ENCODE data around the gene TMEM131L. TPM values are rescaled to one million over a fixed set of nuclear protein-coding genes. Genes with fewer than 3 reads are reported as not detected.
"Not testable (repeated sequence)": the region's sequence is repeated elsewhere in the genome, so short reads cannot be mapped to it uniquely, and the experiment has no call there.

TMEM131L gene
- 10 to 100 TPM; 18.7 to 22.0 (median 19.5) TPM for total RNA-seq

- peaks cover 0 to 4% of the 10 kb centered on the region in 2 donors for H3K4me1 ChIP-seq
- no peaks in the 10 kb centered on the region for H3K36me3 ChIP-seq
- H3K9me3 ChIP-seq = no peaks in the 10 kb centered on the region
- H3K27me3 ChIP-seq = no peaks in the 10 kb centered on the region
- peak within 1 kb of the TSS; percentile 72 to 90 (median 87) for H3K4me3 ChIP-seq
- peak within 1 kb of the TSS; percentile 68 to 85 for H3K27ac ChIP-seq
- DNase-seq (ENCODE audit: low spot score in 2 of 2) = peak in 1 of 2 donors; percentile 45
- no peak for TF ChIP-seq POLR2A (IDR thresholded peaks at IDR 0.05)
- TF ChIP-seq POLR2AphosphoS5 (IDR thresholded peaks at IDR 0.05) = peak in 1 of 3 donors; percentile 21
- TF ChIP-seq CTCF (IDR thresholded peaks at IDR 0.05) = peak in 1 of 3 donors; percentile 18
- intact Hi-C loops (cut with DNase I; ENCODE audit: low total_unique reads) = loop anchor here (10.0 kb wide), 1 partner anchor 108 kb away; no protein-coding TSS in a partner anchor
These were observed at the start of gene TMEM131L for GRCh38 chr4:153466081-153466948. Gene TMEM131L (plus strand): TSS chr4:153466360. CDS start chr4:153466398, 38 bp downstream.

DNA sequence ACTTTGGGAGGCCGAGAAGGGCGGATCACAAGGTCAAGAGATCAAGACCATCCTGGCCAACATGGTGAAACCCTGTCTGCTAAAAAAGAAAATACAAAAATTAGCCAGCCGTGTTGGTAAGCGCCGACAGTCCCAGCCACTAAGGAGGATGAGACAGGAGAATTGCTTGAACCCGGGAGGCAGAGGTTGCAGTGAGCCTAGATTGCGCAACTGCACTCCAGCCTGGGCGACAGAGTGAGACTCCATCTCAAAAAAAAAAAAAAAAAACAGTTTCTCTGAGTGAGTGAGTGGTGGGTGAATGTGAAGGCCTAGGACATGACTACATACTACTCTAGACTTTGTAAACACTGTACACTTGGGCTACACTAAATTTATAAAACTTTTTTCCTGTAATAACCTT lies 49.7 kb upstream of the TMEM131L start:
- intact Hi-C loops (cut with DNase I; ENCODE audit: low total_unique reads); DNase-seq (ENCODE audit: low spot score in 2 of 2); H3K36me3 ChIP-seq; H3K4me3 ChIP-seq; H3K27ac ChIP-seq; H3K27me3 ChIP-seq; H3K4me1 ChIP-seq; H3K9me3 ChIP-seq: not testable (repeated sequence)

DNA sequence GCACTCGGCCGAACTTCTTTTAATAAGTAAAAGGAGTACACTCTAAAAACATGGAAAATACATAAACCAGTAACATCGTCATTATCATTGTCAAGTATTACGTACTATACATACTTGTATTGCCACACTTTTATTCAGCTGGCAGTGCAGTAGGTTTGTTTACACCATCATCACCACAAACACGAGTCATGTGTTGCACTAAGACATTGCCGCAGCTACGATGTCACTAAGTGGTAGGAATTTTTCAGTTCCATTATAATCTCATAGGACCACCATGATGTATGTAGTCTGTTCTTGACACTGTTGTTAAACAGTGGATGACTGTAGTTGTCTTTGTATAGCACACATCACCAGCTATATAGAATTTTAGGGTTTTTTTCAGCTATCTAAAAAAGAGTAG lies 48.0 kb upstream of the TMEM131L start:
- TF ChIP-seq POLR2AphosphoS5 (IDR thresholded peaks at IDR 0.05) = no peak
- no peak for TF ChIP-seq CTCF (IDR thresholded peaks at IDR 0.05)
- no peak for TF ChIP-seq POLR2A (IDR thresholded peaks at IDR 0.05)
- intact Hi-C loops (cut with DNase I; ENCODE audit: low total_unique reads) = no loop called here

GRCh38 chr4:153418558-153418957 lies 47.6 kb upstream of the TMEM131L start:
- TF ChIP-seq POLR2AphosphoS5 (IDR thresholded peaks at IDR 0.05) (no peak), POLR2A (IDR thresholded peaks at IDR 0.05) (no peak), CTCF (IDR thresholded peaks at IDR 0.05) (no peak)
- H3K36me3 ChIP-seq = no peaks in the 10 kb centered on the region
- DNase-seq (ENCODE audit: low spot score in 2 of 2) = no peak
- no peak overlapping the region for H3K4me3 ChIP-seq
- no peaks in the 10 kb centered on the region for H3K4me1 ChIP-seq
- intact Hi-C loops (cut with DNase I; ENCODE audit: low total_unique reads) = no loop called here
- H3K27me3 ChIP-seq = no peaks in the 10 kb centered on the region
- no peaks in the 10 kb centered on the region for H3K9me3 ChIP-seq
- no peak overlapping the region for H3K27ac ChIP-seq

More for the DNA sequence above, 48.0 kb upstream of the TMEM131L start:
- Histone ChIP-seq H3K27me3 (no peaks in the 10 kb centered on the region), H3K4me3 (no peak overlapping the region), H3K9me3 (no peaks in the 10 kb centered on the region), H3K4me1 (no peaks in the 10 kb centered on the region), H3K36me3 (no peaks in the 10 kb centered on the region), H3K27ac (no peak overlapping the region)
- no peak for DNase-seq (ENCODE audit: low spot score in 2 of 2)

GRCh38 chr4:153419029-153419428 lies 47.1 kb upstream of the TMEM131L start:
- H3K9me3 ChIP-seq = no peaks in the 10 kb centered on the region
- H3K36me3 ChIP-seq = no peaks in the 10 kb centered on the region
- H3K4me1 ChIP-seq = no peaks in the 10 kb centered on the region
- no peak for DNase-seq (ENCODE audit: low spot score in 2 of 2)
- no peak overlapping the region for H3K27ac ChIP-seq
- no peak overlapping the region for H3K4me3 ChIP-seq
- H3K27me3 ChIP-seq = no peaks in the 10 kb centered on the region
- TF ChIP-seq CTCF (IDR thresholded peaks at IDR 0.05) (no peak), POLR2A (IDR thresholded peaks at IDR 0.05) (no peak), POLR2AphosphoS5 (IDR thresholded peaks at IDR 0.05) (no peak)
- intact Hi-C loops (cut with DNase I; ENCODE audit: low total_unique reads) = no loop called here
